GM12878 (cell line): ENCODE results near the gene OSBPL5. TPM values are rescaled to one million over a fixed set of nuclear protein-coding genes. Genes with fewer than 3 reads are reported as not detected.

Experiments used
- CEBPB ChIP-seq, 2 experiments: fragments of 150-350 bp in 1 of 2; IDR thresholded peaks; 2 replicates each; pipeline ENCODE4 v1.6.1; 2012 to 2014; ENCODE audit warnings: low read depth in 2 of 2, low read length in 2 of 2, borderline replicate concordance in 1 of 2, inconsistent platforms in 1 of 2
- CHD1 ChIP-seq: IDR thresholded peaks from 2 replicates; pipeline ENCODE4 v1.6.1; 2012; ENCODE audit warnings: low read depth, low read length, improper control_type of control experiment
- ELK1 ChIP-seq: IDR thresholded peaks from 2 replicates; pipeline ENCODE4 v1.6.1; 2012; ENCODE audit warnings: low read depth, low read length, improper control_type of control experiment
- ETV6 ChIP-seq, 2 experiments: fragments of 450-650 bp in 1 of 2; IDR thresholded peaks in 1 of 2; conservative IDR thresholded peaks in 1 of 2; 2 replicates each; pipeline ENCODE4 v1.6.1; 2014; ENCODE audit warnings: antibody characterized with exemption in 1 of 2, borderline replicate concordance in 1 of 2, low read depth in 1 of 2, mild to moderate bottlenecking in 1 of 2, moderate library complexity in 1 of 2
- IKZF1 ChIP-seq: fragments of 450-650 bp; conservative IDR thresholded peaks from 2 replicates; pipeline ENCODE4 v1.6.1; 2017; ENCODE audit warnings: antibody characterized with exemption, mild to moderate bottlenecking
- IKZF2 ChIP-seq, 2 experiments: fragments of 450-650 bp; IDR thresholded peaks; 2 replicates each; pipeline ENCODE4 v1.6.1; 2017; ENCODE audit warnings: mild to moderate bottlenecking in 2 of 2, moderate library complexity in 2 of 2
- MAX ChIP-seq: IDR thresholded peaks from 2 replicates; pipeline ENCODE4 v1.6.1; 2012; ENCODE audit warnings: low read depth, low read length, improper control_type of control experiment
- MEF2B ChIP-seq: fragments of 450-650 bp; IDR thresholded peaks from 2 replicates; pipeline ENCODE4 v1.6.1; 2018; ENCODE audit warnings: mild to moderate bottlenecking, moderate library complexity; ENCODE audit not compliant: partially characterized antibody, poor library complexity, severe bottlenecking
- RAD21 ChIP-seq: IDR thresholded peaks from 2 replicates; pipeline ENCODE4 v1.6.1; 2011; ENCODE audit warnings: mild to moderate bottlenecking, low read depth, low read length, moderate library complexity; ENCODE audit not compliant: insufficient read depth
- SRF ChIP-seq, 2 experiments: IDR thresholded peaks; 2 replicates each; pipeline ENCODE4 v1.6.1; 2011; ENCODE audit warnings: low read depth in 2 of 2, low read length in 2 of 2, mild to moderate bottlenecking in 1 of 2, moderate library complexity in 1 of 2
- STAT3 ChIP-seq: IDR thresholded peaks from 2 replicates; pipeline ENCODE4 v1.6.1; 2011; ENCODE audit warnings: low read depth, low read length, improper control_type of control experiment
- SUZ12 ChIP-seq: fragments of 200-600 bp; sonication (generic); IDR thresholded peaks from one replicate; pipeline ENCODE4 v1.6.1; 2018; ENCODE audit warnings: antibody characterized with exemption, mild to moderate bottlenecking; ENCODE audit not compliant: unreplicated experiment
- WRNIP1 ChIP-seq: IDR thresholded peaks from 2 replicates; pipeline ENCODE4 v1.6.1; 2011; ENCODE audit warnings: low read depth, low read length, improper control_type of control experiment, borderline replicate concordance
- ZBTB11 ChIP-seq: fragments of 450-650 bp; formaldehyde crosslinking; IDR thresholded peaks from 2 replicates; pipeline ENCODE4 v1.5.0; 2022; ENCODE audit warnings: mild to moderate bottlenecking, missing genetic modification characterization
- polyA plus RNA-seq, 11 experiments: library from polyadenylated mRNA; depleted of rRNA in 4 of 11; unstranded in 6 of 11; stranded (reverse) in 5 of 11; fragments of >200 nt; fragmentation: Nextera tagmentation in 4 of 11; fragmentation: Illumina TruSeq in 1 of 11; extraction: Ambion mirVana in 4 of 11; extraction: Trizol in 1 of 11; gene quantifications; 1 replicate in 1 of 11; 2 replicates in 10 of 11; pipeline versions ENCODE4 v1.2.1 to v1.2.3, GENCODE V29; 2011 to 2016; ENCODE audit warnings: inconsistent platforms in 2 of 11, missing spikeins in 2 of 11, low read depth in 1 of 11
- total RNA-seq, 4 experiments: library from RNA; depleted of rRNA in 3 of 4; stranded (reverse); fragments of >200 nt in 3 of 4; fragmentation: Illumina TruSeq in 1 of 4; extraction: Trizol in 1 of 4; gene quantifications; 2 replicates each; pipeline versions ENCODE4 v1.2.1 to v1.2.3, GENCODE V29; 2013 to 2021

The OSBPL5 gene
- total and polyA plus RNA-seq, 10 of the 15 experiments (the other 5 are each of a cell fraction or from before 2014, with no cell fraction given): not detected

- TF ChIP-seq ZBTB11 (CRISPR knock-in tag) (no peak), CEBPB (IDR thresholded peaks at IDR 0.05; ENCODE audit: borderline replicate concordance in 1 of 2, low read depth in 2 of 2, low read length in 2 of 2) (no peak), RAD21 (no peak), STAT3 (no peak), IKZF2 (IDR thresholded peaks at IDR 0.05) (no peak), ELK1 (no peak), MAX (no peak), SRF (IDR thresholded peaks at IDR 0.05; ENCODE audit: low read depth in 2 of 2, low read length in 2 of 2) (no peak), IKZF1 (no peak), WRNIP1 (no peak), SUZ12 (no peak), CHD1 (no peak), ETV6 (conservative IDR thresholded peaks at IDR 0.05 in 1 of 2, IDR thresholded peaks at IDR 0.05 in 1 of 2; ENCODE audit: borderline replicate concordance in 1 of 2, low read depth in 1 of 2) (no peak), MEF2B (no peak)
Observed at GRCh38 chr11:3088806-3089205, 76.3 kb downstream of the OSBPL5 start (continued).
